CD4-positive, alpha-beta T cell treated with Interleukin-21 for 1 hour (primary cell): Measurements from ENCODE around the gene CHSY1.

Experiments
- DNase-seq: peaks from one replicate; pipeline ENCODE4 v3.0.0-alpha.2; 2020

Gene CHSY1

GRCh38 chr15:101148881-101149664 is 102.8 kb downstream of the CHSY1 start:
- no peak for DNase-seq

DNA sequence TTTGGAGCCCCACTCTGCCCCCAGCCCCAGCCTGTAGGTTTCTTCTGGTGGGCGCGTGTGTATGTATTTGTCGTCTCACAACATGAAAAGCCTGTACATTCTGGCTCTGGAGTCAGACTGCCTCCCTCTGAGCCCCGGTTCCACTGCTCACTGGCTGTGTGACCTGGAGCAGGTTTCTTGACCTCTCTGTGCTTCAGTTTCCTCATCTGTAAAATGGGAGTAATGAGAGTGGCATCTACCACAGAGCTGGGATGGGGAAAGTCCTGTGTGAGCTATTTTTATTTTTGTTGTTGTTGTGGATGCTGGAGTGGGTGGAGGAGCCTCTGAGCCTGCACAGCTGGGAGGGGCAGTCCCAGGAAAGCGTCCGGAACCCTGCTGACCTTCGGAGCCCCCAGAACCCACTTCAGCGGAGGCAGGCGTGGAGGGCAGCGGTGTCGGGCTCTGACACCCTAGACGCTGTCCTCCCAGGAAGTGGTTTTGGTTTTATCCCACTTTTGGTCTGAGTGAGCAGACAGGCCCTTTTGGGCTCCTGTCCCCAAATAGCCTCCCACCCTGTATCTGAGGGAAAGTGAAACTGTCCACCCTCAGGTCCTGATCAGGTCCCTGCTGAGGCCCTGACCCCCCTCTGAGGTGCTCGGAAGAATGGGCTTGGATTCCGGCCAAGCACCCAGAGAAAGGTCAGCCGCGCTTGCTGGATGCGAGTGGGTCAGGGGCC is 103.5 kb downstream of the CHSY1 start:
- DNase-seq, result no peak

DNA sequence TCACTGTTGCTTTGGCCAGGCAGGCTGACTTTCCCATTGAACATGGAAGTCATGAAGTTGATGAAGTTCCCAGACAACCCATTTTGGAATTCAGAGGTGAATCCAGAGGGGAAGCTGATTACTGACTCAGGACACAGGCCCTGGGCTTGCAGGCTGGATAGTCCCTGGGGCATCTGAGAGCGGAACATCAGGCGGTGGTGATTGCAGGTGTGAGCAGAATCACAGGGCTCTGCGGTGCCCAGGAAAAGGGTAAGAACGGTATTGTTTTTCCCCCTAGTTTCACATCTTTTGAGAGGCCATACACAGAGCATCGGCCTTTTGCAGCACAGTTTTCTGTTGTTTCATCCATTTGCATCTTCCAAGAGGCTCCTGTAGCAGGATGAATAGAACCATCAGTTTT is 104.7 kb downstream of the CHSY1 start:
- no peak for DNase-seq

DNA sequence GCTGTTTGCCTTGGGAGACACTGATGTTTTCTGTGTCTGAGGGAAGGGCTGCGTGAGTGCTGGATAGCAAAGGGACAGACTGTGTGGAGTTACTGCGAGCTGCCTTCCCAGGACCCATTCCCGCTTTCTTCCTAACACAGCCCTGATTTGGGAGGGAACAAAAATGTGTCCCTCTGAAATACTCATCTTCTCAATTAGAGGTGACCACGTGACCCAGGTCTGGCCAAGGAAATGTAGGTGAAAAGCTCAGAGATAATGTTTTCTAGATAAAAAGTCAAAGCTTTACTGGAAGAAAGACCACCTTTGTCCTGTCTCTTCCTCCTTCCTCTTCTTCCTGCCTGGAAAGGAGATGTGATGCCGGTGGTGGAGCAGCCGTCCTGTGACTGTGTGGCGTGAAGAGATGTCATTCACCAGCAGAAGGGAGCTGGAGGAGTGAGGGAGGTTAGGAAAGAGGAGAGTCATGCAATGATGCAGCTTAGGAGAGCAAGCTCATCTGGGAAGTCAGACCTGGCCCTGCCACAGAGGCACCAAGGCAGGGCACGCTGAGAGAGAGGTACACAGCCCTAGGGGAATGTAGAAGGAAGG is 105.6 kb downstream of the CHSY1 start:
- DNase-seq, result no peak

- no peak for DNase-seq
Measured at GRCh38 chr15:101145362-101145761, 106.5 kb downstream of the CHSY1 start.

DNA sequence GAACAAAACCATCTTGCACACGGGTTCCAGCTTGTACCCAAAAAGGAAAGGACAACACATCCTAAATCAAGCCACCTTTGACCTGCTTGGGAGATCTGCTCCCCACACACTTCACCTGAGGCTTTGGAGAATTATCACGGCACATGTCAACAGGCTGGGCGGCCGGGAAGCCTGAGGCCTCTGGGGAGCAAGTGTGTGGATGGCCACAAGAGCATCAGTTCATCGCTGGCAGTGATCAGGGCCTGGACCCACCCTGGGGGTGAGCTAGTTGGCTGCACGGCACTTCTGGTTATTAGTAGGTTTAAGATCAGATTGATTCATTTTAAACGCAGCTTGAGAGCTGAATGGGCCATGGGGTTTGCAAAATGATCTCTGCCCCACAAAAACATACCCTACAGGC is 108.5 kb downstream of the CHSY1 start:
- no peak for DNase-seq

DNA sequence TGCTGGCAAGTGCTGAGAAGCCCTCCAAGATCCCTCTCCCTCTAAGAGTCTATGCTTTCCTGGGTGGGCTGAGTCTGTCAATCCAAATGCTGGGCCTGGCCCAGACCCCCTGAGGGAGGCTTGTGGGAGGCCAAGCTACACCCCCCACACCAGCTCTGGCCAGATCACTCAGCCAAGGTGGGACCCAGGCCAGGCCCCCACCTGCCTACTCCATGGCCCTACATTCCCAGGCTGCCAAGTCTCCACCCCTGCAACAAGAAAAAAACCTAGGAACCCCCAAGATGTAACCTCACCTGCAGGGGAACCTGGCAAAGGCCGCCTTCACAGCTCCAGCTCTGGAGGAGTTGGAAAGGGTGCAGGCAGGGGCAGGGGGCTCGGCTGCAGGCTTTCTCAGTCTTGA is 109.1 kb downstream of the CHSY1 start:
- DNase-seq, result no peak

DNA sequence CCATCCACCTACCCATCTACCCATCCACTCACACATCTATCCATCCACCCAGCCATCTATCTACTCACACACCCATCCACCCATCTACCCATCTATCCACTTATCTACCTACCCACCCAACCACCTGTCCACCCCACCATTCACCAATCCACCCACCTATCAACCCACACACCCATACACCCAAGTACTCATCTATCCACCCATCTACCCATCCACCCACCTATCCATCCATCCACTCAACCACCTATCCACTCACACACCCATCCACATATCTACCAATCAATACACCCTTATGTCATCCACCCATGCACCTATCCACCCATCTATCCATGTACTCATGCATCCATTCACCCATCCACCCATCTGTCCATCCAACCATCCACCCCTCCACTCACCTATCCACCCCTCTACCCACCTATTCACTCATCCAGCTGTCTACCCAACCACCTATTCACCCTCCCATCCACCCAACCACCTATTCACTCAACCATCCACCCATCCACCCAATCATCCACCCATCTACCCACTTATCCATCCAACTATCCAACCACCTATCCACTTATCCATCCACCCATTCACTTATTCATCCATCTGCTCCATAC is 109.8 kb downstream of the CHSY1 start:
- no peak for DNase-seq

DNA sequence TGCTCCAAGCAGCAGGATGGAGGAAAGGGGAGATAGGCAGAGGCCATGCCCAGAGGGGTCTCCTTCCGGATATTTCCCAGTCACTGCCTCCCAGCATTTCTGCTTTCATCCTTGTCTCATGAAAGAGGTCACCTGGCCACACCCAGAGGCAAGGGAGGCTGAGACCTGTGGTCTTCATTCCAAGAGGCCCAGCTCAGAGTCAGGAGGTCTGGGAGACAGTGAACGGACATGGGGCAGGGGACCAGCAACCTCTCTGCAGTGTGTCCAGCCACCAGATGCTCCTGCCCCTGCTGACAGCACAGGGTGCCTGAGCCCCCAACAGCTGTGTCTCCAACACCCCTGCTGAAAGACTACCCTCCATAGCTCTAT is 111.2 kb downstream of the CHSY1 start:
- no peak for DNase-seq

- no peak for DNase-seq
Measured at GRCh38 chr15:101139986-101140696, 111.7 kb downstream of the CHSY1 start.

GRCh38 chr15:101138913-101139880 is 112.7 kb downstream of the CHSY1 start:
- DNase-seq, result no peak

- DNase-seq, result no peak
Measured at GRCh38 chr15:101138086-101138660, 113.7 kb downstream of the CHSY1 start.

DNA sequence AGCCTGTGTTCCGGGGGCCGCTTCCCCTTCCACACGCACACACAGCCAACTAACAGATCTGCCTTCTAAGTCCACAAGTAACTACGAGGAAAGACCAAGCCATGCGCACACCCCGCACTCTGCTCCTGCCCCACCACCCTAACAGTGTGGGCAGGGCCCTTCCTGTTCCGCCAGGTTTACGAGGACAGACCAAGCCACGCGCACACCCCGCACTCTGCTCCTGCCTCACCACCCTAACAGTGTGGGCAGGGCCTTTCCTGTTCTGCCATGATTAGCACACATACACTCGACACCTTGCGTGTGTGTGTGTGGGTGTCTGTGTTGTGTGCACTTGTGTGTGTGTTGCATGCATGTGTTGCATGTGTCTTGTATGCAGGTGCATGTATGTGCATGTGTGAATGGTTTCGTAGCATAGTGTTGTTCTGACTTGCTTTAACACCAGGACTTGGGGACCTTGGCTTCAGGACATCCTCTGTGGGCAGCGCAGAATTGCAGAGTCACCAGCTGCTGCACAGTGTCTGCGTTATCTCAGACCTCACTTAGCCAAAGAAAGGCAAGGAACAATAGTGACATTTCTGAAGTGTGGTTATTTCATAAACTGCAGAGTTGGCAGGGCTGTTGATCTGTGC is 114.4 kb downstream of the CHSY1 start:
- no peak for DNase-seq

DNA sequence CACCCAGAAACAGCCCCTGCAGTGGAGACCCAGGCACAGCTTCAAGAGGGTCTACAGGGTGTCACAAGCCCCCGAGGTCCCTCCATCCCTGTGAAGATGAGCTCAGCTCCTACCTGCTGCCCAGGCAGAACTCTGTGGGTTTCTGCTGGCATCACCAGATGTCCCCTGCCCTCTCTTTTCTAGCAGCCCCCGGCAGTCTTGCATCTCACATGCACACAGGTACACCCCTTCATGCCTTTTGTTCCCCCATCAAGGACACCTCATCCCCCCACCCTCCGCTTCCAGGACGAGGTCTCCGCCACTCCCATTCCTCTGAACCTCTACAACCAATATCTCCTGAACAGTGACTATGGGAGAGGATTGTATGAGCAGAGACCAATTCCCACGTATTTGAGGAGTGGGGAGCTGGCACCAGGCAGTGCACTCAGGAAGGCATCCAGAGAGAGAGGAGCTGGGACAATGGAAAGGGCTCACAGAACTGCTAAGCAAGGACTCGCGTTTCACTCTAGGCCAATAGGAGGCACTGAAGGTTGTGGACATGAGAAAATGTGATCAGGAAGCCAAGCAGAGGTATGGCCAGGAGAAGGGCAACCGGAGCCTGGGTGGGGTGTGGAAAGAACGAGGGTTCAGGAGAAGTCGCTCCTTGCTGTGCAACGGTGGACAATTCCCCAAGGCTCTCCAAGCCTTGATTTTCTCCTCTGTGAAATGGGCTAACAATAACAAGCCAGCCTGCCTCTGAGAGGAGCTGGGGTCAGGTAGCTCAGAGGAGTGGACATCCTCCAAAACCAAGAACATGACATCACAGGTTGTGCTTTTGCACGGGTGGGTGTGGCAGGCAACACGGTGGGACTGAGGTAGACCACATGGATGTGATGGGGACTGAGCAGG is 115.2 kb downstream of the CHSY1 start:
- no peak for DNase-seq

- DNase-seq, result peak; percentile 23
Measured at GRCh38 chr15:101135532-101136166, 116.2 kb downstream of the CHSY1 start.

- no peak for DNase-seq
Measured at GRCh38 chr15:101134780-101135179, 117.1 kb downstream of the CHSY1 start.

- no peak for DNase-seq
Measured at GRCh38 chr15:101133751-101134261, 118.0 kb downstream of the CHSY1 start.

DNA sequence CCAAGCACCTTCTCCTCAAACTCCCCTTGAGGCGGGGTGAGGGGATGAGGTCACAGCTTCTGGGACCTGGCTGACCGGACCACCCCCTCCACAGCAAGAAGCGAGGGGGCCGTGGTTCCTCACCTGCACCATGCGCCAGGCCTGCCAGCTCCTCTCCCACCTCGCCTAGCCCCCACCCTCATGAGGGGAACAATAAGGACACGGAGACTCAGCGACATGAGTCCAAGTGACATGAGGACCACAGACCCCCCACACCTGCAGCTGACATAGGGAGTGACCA is 118.7 kb downstream of the CHSY1 start:
- no peak for DNase-seq

- no peak for DNase-seq
Measured at GRCh38 chr15:101132390-101133180, 119.3 kb downstream of the CHSY1 start.
